Stomach (tissue), 4 donors: ENCODE measurements around the gene TTC7B.

Source experiments
- CTCF ChIP-seq, 7 experiments: fragments of 450-650 bp in 4 of 7; fragments of 200-600 bp in 3 of 7; sonication (generic) in 3 of 7; IDR thresholded peaks; one replicate each; pipeline ENCODE4 v1.5.1; 2016 to 2019; ENCODE audit warnings: antibody characterized with exemption in 7 of 7, control low read depth in 2 of 7, mild to moderate bottlenecking in 1 of 7
- EP300 ChIP-seq: sonication (generic); formaldehyde crosslinking; IDR thresholded peaks from one replicate; pipeline ENCODE4 v1.6.1; 2017; ENCODE audit warnings: antibody characterized with exemption
- POLR2A ChIP-seq, 4 donors: fragments of 450-650 bp; IDR thresholded peaks; one replicate each; pipeline ENCODE4 v1.6.1; 2016; ENCODE audit warnings: antibody characterized with exemption in 4 of 4, control low read depth in 2 of 4, mild to moderate bottlenecking in 1 of 4, moderate library complexity in 1 of 4
- POLR2AphosphoS5 ChIP-seq, 3 donors: sonication (generic); formaldehyde crosslinking; IDR thresholded peaks; one replicate each; pipeline ENCODE4 v1.6.1; 2016; ENCODE audit warnings: antibody characterized with exemption in 3 of 3

- TF ChIP-seq CTCF (IDR thresholded peaks at IDR 0.05) (no peak), POLR2A (IDR thresholded peaks at IDR 0.05) (no peak), EP300 (no peak), POLR2AphosphoS5 (IDR thresholded peaks at IDR 0.05) (no peak)
Observed at GRCh38 chr14:90775441-90775840, 40.8 kb downstream of the TTC7B start.
